Central memory CD8-positive, alpha-beta T cell (primary cell): ENCODE results near the gene FGF1.

Experiments
- ATAC-seq: fragments of 150-1000 bp; cut with Tn5 transposase; replicated peaks from 2 replicates; pipeline ENCODE4 v1.10.0; 2022; ENCODE audit warnings: mild to moderate bottlenecking, moderate FRiP score, moderate number of reproducible peaks; ENCODE audit not compliant: poor library complexity, severe bottlenecking; ENCODE audit errors: extremely low read depth
- DNase-seq, 2 donors: peaks; one replicate each; pipeline ENCODE4 v3.0.0; 2021; ENCODE audit warnings: low spot score in 2 of 2
- H3K27ac Mint-ChIP-seq: one replicate; pipeline ENCODE4 v1.8.0; 2022; ENCODE audit warnings: low read depth, mild to moderate bottlenecking, moderate library complexity, mixed read lengths
- H3K27me3 Mint-ChIP-seq: one replicate; pipeline ENCODE4 v1.8.0; 2022; ENCODE audit warnings: mixed read lengths
- H3K36me3 Mint-ChIP-seq: one replicate; pipeline ENCODE4 v1.8.0; 2022; ENCODE audit warnings: mild to moderate bottlenecking, moderate library complexity, mixed read lengths; ENCODE audit not compliant: insufficient read depth
- H3K4me1 Mint-ChIP-seq: one replicate; pipeline ENCODE4 v1.8.0; 2022; ENCODE audit warnings: mixed read lengths
- H3K4me3 Mint-ChIP-seq: one replicate; pipeline ENCODE4 v1.8.0; 2022; ENCODE audit warnings: mild to moderate bottlenecking, moderate library complexity, mixed read lengths
- H3K9me3 Mint-ChIP-seq: one replicate; pipeline ENCODE4 v1.8.0; 2022; ENCODE audit warnings: mixed read lengths

The FGF1 gene

GRCh38 chr5:142674531-142675469 lies 11.1 kb downstream of the FGF1 start:
- ATAC-seq (no peak), DNase-seq (no peak)
- no peak overlapping the region for H3K4me3 Mint-ChIP-seq
- H3K9me3 Mint-ChIP-seq: no peaks in the 10 kb centered on the region
- no peak overlapping the region for H3K27ac Mint-ChIP-seq
- no peaks in the 10 kb centered on the region for H3K4me1 Mint-ChIP-seq
- H3K27me3 Mint-ChIP-seq: peaks cover 6% of the 10 kb centered on the region
- H3K36me3 Mint-ChIP-seq: no peaks in the 10 kb centered on the region

- ATAC-seq: no peak
- no peak for DNase-seq
- H3K36me3 Mint-ChIP-seq: no peaks in the 10 kb centered on the region
- H3K27ac Mint-ChIP-seq: no peak overlapping the region
- no peaks in the 10 kb centered on the region for H3K4me1 Mint-ChIP-seq
- no peaks in the 10 kb centered on the region for H3K27me3 Mint-ChIP-seq
- H3K9me3 Mint-ChIP-seq: no peaks in the 10 kb centered on the region
- H3K4me3 Mint-ChIP-seq: no peak overlapping the region
Measured at GRCh38 chr5:142671801-142672200, 14.1 kb downstream of the FGF1 start.

- DNase-seq: no peak
- Mint-ChIP-seq H3K4me3 (no peak overlapping the region), H3K36me3 (no peaks in the 10 kb centered on the region), H3K4me1 (no peaks in the 10 kb centered on the region), H3K27me3 (no peaks in the 10 kb centered on the region), H3K27ac (no peak overlapping the region), H3K9me3 (no peaks in the 10 kb centered on the region)
- no peak for ATAC-seq
Measured at GRCh38 chr5:142671266-142671665, 14.6 kb downstream of the FGF1 start.

- H3K36me3 Mint-ChIP-seq: no peaks in the 10 kb centered on the region
- DNase-seq (no peak), ATAC-seq (no peak)
- H3K9me3 Mint-ChIP-seq: no peaks in the 10 kb centered on the region
- no peak overlapping the region for H3K4me3 Mint-ChIP-seq
- no peak overlapping the region for H3K27ac Mint-ChIP-seq
- H3K27me3 Mint-ChIP-seq: peaks cover 2% of the 10 kb centered on the region
- no peaks in the 10 kb centered on the region for H3K4me1 Mint-ChIP-seq
Measured at GRCh38 chr5:142670804-142671203, 15.1 kb downstream of the FGF1 start.

- no peak overlapping the region for H3K27ac Mint-ChIP-seq
- H3K9me3 Mint-ChIP-seq: no peaks in the 10 kb centered on the region
- H3K4me3 Mint-ChIP-seq: no peak overlapping the region
- H3K36me3 Mint-ChIP-seq: no peaks in the 10 kb centered on the region
- no peak for DNase-seq
- no peaks in the 10 kb centered on the region for H3K4me1 Mint-ChIP-seq
- H3K27me3 Mint-ChIP-seq: peaks cover 6% of the 10 kb centered on the region
- ATAC-seq: no peak
Measured at GRCh38 chr5:142669477-142669876, 16.4 kb downstream of the FGF1 start.

GRCh38 chr5:142668336-142668735 lies 17.6 kb downstream of the FGF1 start:
- DNase-seq (no peak), ATAC-seq (no peak)
- Mint-ChIP-seq H3K36me3 (no peaks in the 10 kb centered on the region), H3K9me3 (no peaks in the 10 kb centered on the region), H3K27me3 (peaks cover 10% of the 10 kb centered on the region), H3K4me3 (no peak overlapping the region), H3K4me1 (no peaks in the 10 kb centered on the region), H3K27ac (no peak overlapping the region)

- Mint-ChIP-seq H3K4me3 (no peak overlapping the region), H3K36me3 (no peaks in the 10 kb centered on the region), H3K27ac (no peak overlapping the region), H3K4me1 (no peaks in the 10 kb centered on the region), H3K9me3 (no peaks in the 10 kb centered on the region), H3K27me3 (peaks cover 15% of the 10 kb centered on the region)
- DNase-seq: no peak
- ATAC-seq: no peak
Measured at GRCh38 chr5:142667831-142668230, 18.1 kb downstream of the FGF1 start.

GRCh38 chr5:142664636-142665035 lies 21.3 kb downstream of the FGF1 start:
- Mint-ChIP-seq H3K4me3 (no peak overlapping the region), H3K36me3 (no peaks in the 10 kb centered on the region), H3K27me3 (peaks cover 31% of the 10 kb centered on the region), H3K4me1 (no peaks in the 10 kb centered on the region), H3K27ac (no peak overlapping the region), H3K9me3 (no peaks in the 10 kb centered on the region)
- ATAC-seq: no peak
- no peak for DNase-seq

GRCh38 chr5:142664067-142664466 lies 21.8 kb downstream of the FGF1 start:
- Mint-ChIP-seq H3K27me3 (peaks cover 31% of the 10 kb centered on the region), H3K27ac (no peak overlapping the region), H3K9me3 (no peaks in the 10 kb centered on the region), H3K4me3 (no peak overlapping the region), H3K4me1 (no peaks in the 10 kb centered on the region), H3K36me3 (no peaks in the 10 kb centered on the region)
- no peak for DNase-seq
- no peak for ATAC-seq

GRCh38 chr5:142663246-142663645 lies 22.6 kb downstream of the FGF1 start:
- H3K4me3 Mint-ChIP-seq: no peak overlapping the region
- peaks cover 31% of the 10 kb centered on the region for H3K27me3 Mint-ChIP-seq
- no peaks in the 10 kb centered on the region for H3K4me1 Mint-ChIP-seq
- no peaks in the 10 kb centered on the region for H3K9me3 Mint-ChIP-seq
- no peaks in the 10 kb centered on the region for H3K36me3 Mint-ChIP-seq
- DNase-seq (no peak), ATAC-seq (no peak)
- H3K27ac Mint-ChIP-seq: no peak overlapping the region

- no peaks in the 10 kb centered on the region for H3K36me3 Mint-ChIP-seq
- ATAC-seq: no peak
- H3K4me3 Mint-ChIP-seq: no peak overlapping the region
- peaks cover 44% of the 10 kb centered on the region for H3K27me3 Mint-ChIP-seq
- no peak for DNase-seq
- no peaks in the 10 kb centered on the region for H3K4me1 Mint-ChIP-seq
- H3K27ac Mint-ChIP-seq: no peak overlapping the region
- H3K9me3 Mint-ChIP-seq: no peaks in the 10 kb centered on the region
Measured at GRCh38 chr5:142661957-142662356, 23.9 kb downstream of the FGF1 start.

- Mint-ChIP-seq H3K27me3 (peaks cover 47% of the 10 kb centered on the region), H3K27ac (no peak overlapping the region), H3K4me3 (no peak overlapping the region), H3K4me1 (no peaks in the 10 kb centered on the region), H3K9me3 (no peaks in the 10 kb centered on the region), H3K36me3 (no peaks in the 10 kb centered on the region)
- ATAC-seq: no peak
- DNase-seq: no peak
Measured at GRCh38 chr5:142661143-142661542, 24.7 kb downstream of the FGF1 start.

GRCh38 chr5:142660731-142661130 lies 25.2 kb downstream of the FGF1 start:
- Mint-ChIP-seq H3K9me3 (no peaks in the 10 kb centered on the region), H3K27me3 (peaks cover 49% of the 10 kb centered on the region), H3K4me1 (no peaks in the 10 kb centered on the region), H3K4me3 (no peak overlapping the region), H3K27ac (no peak overlapping the region), H3K36me3 (no peaks in the 10 kb centered on the region)
- ATAC-seq (no peak), DNase-seq (no peak)
